ENCODE measurements around the gene INF2. TPM values are rescaled to one million over a fixed set of nuclear protein-coding genes. Genes with fewer than 3 reads are reported as not detected.

Gene INF2
- total and polyA plus RNA-seq, 9 of the 15 experiments (the other 6 are each of a cell fraction or from before 2014, with no cell fraction given): 0.56 to 31.3 (median 7.8) TPM

GRCh38 chr14:104651876-104652260 lies 37.5 kb upstream of the INF2 start:
- H3K27ac ChIP-seq (ENCODE audit: extremely low read depth, low read depth, low read length): no peak overlapping the region
- no peak overlapping the region for H3K4me3 ChIP-seq
- WGBS (ENCODE audit: insufficient coverage, low coverage, missing lambda C conversion rate): 21% methylated on average over 6 of the region's 20 CpGs
- no peak for FAIRE-seq
- H3K9ac ChIP-seq (ENCODE audit: insufficient read depth in 1 of 2, low read depth in 2 of 2, low read length in 2 of 2): no peak overlapping the region
- no peak overlapping the region for H3K4me2 ChIP-seq (ENCODE audit: insufficient read depth, low read length)
- peaks cover 3% of the 10 kb centered on the region; the same call in 1 of the 2 replicates for H3K9me3 ChIP-seq (replicated peaks; ENCODE audit: control insufficient read depth, insufficient read depth, low read depth, low read length)
- BruUV-seq (replicated peaks): no TSS peak
- in situ Hi-C loops (cut with MboI): no loop called here
- peak in 1 of 4 experiments; percentile 22 for DNase-seq (ENCODE audit: extremely low read depth in 1 of 4, low spot score in 3 of 4)
- H3K4me1 ChIP-seq (replicated peaks in 1 of 2; ENCODE audit: control insufficient read depth in 2 of 2, insufficient read depth in 2 of 2, low read length in 2 of 2): peaks cover 0 to 22% of the 10 kb centered on the region in 2 experiments; a peak in 3 of 5 replicates
- peaks cover 4 to 17% of the 10 kb centered on the region in 2 experiments; a peak in 3 of 5 replicates for H3K27me3 ChIP-seq (ENCODE audit: control insufficient read depth in 2 of 2, insufficient read depth in 2 of 2, low read length in 2 of 2)
- H3K79me2 ChIP-seq (ENCODE audit: control insufficient read depth, insufficient read depth, low read length): no peaks in the 10 kb centered on the region
- POLR2A ChIA-PET: no interaction called here
- ATAC-seq: peak; percentile 52
- H2AFZ ChIP-seq (ENCODE audit: low read depth, low read length): no peak overlapping the region
- CTCF ChIA-PET (ENCODE audit: low intra/inter-chr PET ratio): no interaction called here
- no peaks in the 10 kb centered on the region for H3K9me1 ChIP-seq (ENCODE audit: control insufficient read depth, insufficient read depth, low read length)
- no peaks in the 10 kb centered on the region for H3K36me3 ChIP-seq (ENCODE audit: control insufficient read depth, insufficient read depth, low read length)
- intact Hi-C loops (cut with micrococcal nuclease): no loop called here
- no peaks in the 10 kb centered on the region for H4K20me1 ChIP-seq (replicated peaks; ENCODE audit: control insufficient read depth, insufficient read depth, low read length)
- no peak for TF ChIP-seq ZSCAN29 (IDR thresholded peaks at IDR 0.05)
- TF ChIP-seq E2F6 (IDR thresholded peaks at IDR 0.05; ENCODE audit: borderline replicate concordance in 1 of 2, extremely low read depth in 1 of 2, insufficient read depth in 1 of 2, insufficient read length in 1 of 2, low read depth in 1 of 2, low read length in 1 of 2, poor library complexity in 1 of 2, severe bottlenecking in 1 of 2): peak; percentile 24 to 25
- TF ChIP-seq MNT (conservative IDR thresholded peaks at IDR 0.05): 0 out of 4 replicates have a peak, but pooled peaks of 1 of the 2 experiments have one; percentile 24
- no peak for TF ChIP-seq RCOR1 (IDR thresholded peaks at IDR 0.05; ENCODE audit: borderline replicate concordance in 1 of 2, low read depth in 2 of 2, low read length in 2 of 2)
- no peak for TF ChIP-seq SREBF2 (CRISPR knock-in tag; IDR thresholded peaks at IDR 0.05)
- no peak for TF ChIP-seq RNF219 (CRISPR knock-in tag; IDR thresholded peaks at IDR 0.05)
- TF ChIP-seq CREBBP (IDR thresholded peaks at IDR 0.05; ENCODE audit: low read depth, low read length): no peak
- 0 out of 6 replicates have a peak, but pooled peaks have one; percentile 5 to 28 (median 12) for TF ChIP-seq CTCF (IDR thresholded peaks at IDR 0.05 in 2 of 3, conservative IDR thresholded peaks at IDR 0.05 in 1 of 3; ENCODE audit: insufficient read depth in 2 of 3, low read depth in 1 of 3, low read length in 3 of 3)
- TF ChIP-seq AFF4 (CRISPR knock-in tag; IDR thresholded peaks at IDR 0.05): no peak

Data from K562 (cell line).